GM21717 (cell line): ENCODE data around the gene STON1.
"Not testable (repeated sequence)": the region's sequence is repeated elsewhere in the genome, so short reads cannot be mapped to it uniquely, and the experiment has no call there.

ENCODE experiments used
- ATAC-seq: cut with Tn5 transposase; IDR thresholded peaks from one replicate; pipeline ENCODE4 v1.9.1; 2021; ENCODE audit warnings: mild to moderate bottlenecking, moderate library complexity; ENCODE audit not compliant: unreplicated experiment

Gene STON1

DNA sequence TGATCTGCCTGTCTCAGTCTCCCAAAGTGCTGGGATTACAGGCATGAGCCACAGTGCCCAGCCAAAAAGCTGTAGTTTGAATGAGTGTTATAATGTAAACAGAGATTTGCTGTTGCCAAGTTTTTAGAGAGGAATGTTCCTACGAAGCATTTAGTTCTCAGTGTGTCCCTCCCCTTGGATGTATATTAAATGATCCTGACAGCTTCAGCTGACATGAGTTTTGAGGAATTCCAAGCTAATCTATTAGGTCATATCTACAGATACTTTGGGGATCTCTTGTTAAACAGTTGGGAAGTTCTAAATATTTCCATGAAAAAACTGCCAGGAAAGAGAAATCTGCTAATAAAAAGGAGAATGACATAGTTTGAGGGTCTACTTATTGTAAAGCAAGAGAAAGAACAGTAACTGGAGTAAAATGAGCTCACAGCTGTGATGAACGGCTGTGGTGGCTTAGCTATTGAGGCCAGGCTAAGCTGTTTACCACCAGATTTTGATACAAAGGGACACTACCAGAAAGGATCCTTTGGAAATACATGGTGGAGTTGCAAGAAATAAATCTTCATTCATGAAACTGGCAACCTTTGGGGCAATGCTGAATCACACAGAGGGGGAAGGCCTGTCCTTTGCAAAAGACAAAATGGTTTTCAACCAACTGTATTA lies 2.6 kb upstream of the STON1 start:
- no peak for ATAC-seq

DNA sequence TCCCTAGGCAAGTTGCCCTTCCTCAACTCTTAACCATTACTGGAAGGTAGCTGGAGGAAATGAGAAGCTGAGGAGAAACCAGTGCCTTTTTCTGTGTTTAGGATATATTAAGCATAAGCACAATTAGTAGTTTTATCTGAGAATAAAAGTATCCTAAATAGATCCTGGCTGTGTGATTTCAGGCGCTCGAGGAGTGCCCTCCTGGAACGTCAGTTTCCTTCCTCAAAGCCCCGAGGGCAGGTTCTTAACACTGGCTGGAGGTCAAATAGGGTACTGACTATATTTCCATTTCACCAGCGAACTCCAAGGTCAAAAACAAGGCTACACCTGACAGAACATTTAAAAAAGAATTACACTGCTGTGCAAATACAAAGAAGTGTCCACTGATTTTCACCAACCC lies 1.5 kb upstream of the STON1 start:
- no peak for ATAC-seq

DNA sequence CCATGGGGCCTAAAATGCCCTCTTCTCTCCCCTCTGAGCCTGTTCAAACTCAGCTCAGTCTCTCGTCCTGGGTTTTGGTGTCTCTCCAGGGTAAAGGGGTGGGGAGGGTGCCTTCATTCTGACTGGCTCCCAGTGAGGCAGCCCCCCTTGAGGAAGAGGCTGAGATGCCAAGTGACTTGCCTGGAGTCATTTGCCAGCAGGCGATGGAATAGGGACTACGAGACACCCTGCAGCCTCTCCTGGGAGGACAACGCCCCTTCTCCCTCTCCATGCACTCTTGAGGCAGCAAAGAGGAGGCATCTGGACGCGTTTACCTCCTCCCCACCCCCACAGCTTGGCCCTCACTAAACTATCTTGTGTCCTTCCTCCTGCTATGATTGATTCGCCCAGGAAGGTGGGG lies 760 bp upstream of the STON1 start:
- ATAC-seq: no peak

DNA sequence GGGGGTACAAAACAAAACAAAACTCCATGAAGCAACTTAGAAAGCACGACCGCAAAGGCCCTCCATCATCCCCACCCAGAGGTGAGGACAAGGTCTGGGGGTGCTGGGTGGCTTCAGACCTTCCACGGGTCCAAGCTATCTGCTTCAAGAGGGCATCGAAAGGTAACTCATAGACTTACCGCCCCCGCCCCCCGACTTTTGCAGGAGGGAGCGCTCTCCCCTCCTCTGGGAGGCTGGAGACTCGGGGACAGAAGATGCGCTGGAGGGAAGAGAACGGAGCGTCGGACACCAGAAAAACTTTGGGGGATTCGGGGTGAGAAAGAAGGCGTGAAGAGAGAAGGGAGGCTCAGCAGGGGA lies 300 bp upstream of the STON1 start:
- ATAC-seq: peak; percentile 14

DNA sequence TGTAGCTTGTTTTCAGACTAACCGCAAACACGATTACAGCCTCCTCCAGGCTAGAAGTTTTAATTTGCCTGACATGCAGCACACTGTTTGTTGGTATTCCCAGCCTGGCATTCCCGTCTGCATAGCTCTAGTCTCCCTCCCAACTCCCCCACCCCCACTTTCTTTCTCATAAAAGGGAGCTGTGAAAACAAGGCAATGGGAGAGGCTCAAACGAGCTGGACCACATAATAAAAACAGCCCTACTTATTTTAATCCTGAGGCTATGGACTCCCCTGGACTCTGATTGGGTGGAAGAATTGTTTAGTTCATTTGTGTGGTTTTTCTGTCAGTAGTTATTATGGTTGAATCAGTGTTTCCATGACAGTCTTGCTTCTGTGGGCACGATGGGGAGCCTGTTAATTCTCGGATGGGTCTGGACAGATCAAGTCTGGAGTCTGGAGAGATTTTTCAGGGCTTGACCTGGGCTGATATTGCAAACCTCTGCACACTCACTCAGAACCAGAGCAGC lies 1.2 kb downstream of the STON1 start:
- ATAC-seq: no peak

DNA sequence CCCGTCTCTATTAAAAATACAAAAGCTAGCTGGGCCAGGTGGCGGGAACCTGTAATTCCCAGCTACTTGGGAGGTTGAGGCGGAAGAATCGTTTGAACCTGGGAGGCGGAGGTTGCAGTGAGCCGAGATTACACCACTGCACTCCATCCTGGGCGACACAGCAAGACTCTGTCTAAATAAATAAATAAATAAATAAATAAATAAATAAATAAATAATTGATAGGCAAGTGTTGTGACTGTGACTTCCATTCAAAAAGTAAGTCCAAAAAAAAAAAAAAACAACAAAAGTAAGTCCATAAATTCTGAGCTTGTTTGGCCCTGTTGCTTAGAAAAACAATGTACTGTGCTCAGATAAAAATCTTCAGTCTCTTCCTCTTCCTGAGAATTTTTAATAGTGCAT lies 2.2 kb downstream of the STON1 start:
- no peak for ATAC-seq

DNA sequence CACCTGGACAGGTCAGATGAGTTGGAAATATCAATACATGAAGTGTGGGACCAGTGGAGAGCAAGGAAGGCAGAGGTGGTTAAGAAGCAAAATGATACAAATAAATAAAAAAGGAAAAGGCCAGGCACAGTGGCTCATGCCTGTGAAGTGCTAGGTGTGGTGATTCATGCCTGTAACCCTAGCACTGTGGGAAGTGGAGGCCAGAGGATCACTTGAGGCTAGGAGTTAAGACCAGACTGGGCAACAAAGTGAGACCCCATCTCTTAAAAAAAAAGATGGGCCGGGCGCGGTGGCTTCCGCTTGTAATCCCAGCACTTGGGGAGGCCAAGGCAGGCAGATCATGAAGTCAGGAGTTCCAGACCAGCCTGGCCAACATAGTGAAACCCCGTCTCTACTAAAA lies 2.9 kb downstream of the STON1 start:
- ATAC-seq: no peak

DNA sequence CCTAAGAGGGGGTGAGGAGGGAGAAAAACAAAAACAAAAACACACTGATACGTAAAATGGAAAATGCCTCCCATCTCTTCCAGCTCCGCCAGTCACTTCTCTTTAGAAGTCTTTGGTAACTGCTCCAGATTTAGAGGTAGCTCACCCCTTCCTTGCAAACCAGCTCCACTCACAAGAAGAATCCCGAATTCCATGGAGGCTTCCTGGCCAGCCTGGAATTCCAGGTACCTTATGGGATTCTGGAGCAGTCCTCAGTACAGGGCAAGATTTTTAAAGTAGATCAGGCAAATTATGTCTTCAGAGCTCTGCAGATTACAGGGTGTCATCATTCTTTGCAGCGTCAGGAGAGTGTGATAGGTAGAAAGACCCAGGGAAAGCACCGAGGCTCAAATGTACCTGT lies 4.8 kb downstream of the STON1 start:
- ATAC-seq: no peak

DNA sequence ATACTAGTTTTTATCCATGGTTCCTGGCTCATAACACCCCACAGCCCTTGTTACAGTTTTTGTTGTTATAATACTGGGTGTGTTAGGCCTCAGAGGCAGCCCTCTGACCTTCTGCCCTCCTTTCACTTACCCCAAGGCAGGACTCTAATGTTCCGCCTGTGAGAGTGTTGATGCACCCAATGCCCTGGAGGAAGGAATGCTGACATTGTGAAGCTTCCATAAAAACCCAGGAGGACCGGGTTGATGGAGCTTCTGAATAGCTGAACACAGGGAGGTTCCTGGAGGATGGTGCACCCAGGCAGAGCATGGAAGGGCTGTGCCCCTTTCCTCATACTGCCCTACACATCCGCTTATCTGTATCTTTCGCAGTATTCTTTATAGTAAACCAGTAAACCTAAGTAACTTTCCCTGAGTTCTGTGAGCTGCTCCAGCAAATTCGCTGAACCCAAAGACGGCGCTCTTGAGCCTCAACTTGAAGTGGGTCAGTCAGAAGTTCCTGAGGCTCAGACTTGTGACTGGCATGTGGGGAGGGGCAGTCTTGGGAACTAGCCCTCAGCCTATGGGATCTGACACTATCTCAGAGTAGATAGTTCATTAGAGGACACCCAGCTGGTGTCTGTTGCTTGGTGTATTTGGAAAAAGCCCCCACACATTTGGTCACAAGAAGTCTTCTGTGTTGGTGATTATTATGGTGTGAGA lies 10.4 kb downstream of the STON1 start:
- ATAC-seq: no peak

DNA sequence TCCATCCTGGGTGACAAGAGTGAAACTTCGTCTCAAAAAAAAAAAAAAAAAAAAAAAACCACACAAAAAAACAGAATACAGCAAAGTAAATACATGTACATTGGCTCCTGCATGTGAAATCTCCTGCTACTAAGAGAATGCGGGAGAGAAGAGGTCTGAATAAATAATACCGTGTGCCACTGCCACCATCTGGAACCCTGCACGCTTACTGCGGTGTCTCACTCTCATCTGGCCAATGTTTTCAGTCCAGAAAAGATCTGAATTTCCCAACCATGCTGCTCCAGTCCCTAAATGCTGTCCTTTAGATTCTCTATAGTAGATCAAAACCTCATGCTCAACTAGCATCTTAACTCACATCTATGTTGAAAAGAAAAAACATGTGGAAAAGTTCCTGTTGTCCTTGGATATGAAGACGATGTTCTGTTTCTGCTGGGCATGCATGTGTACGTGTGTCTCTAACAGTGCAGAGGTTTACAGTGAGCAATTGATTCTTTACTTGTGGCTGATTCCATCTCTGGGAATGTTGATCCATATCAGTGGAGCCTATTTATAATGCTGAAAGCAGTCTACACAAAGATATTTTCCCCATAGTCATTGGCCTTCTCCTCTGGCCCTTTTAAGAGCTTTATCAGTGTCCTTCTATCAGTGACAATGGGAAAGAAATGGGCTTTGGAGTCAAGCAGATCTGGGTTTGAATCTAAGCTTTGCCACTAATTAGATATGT lies 11.9 kb downstream of the STON1 start:
- ATAC-seq: no peak

DNA sequence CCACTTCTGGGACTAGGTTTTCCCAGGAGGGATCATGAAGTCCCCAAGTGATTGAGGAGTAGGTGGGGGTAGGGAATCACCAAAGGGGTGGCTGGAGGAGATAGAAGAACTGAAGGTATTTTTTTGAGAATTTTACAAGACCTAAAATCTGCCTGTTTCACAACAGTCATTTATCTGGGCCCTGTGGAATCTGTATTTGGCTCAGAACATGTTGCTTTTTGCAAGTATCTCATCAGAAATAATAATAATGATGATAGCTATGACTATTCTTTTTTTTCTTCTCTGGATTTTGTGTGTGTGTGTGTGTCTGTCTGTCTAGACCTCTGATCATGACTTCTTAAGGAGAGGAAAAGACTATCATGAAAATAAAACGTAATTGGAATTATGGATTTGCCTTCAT lies 13.9 kb downstream of the STON1 start:
- ATAC-seq: no peak

DNA sequence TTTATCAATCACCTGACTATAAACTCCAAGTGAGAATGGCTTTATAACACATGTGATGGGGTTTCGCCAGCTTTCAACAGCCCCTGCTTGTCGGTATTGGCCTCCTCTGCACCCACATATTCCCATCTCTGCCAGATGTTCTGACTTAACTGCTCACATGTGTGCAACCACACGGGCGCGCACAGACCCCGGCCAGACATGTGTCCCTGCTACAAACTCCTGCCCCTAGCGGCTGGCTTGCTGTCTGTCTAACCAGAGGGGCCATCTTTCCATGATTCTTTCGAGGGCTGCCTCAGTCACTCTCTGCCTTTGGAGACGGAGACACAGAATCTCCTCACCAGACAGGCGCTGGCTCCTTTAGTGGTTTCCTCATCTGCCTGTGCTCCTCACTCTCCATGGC lies 15.3 kb downstream of the STON1 start:
- ATAC-seq: no peak

DNA sequence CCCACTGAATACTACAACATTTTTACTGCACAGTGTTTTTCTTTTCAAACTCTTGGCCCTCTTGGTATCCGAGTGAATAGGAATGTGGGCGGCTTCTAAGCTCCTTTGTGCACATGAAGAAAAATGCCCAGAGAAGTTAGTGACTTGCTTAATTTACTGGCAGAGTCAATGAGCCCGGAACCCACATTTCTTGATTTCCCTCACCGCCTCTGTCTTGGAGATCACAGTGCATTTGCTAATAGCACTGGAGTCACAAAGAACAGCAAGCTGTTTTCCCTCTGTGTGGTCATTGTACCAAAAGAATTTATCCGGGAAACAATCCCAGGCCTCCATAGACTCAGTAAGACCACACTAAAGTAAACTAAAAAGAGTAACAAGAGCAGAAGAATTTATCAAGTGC lies 18.9 kb downstream of the STON1 start:
- ATAC-seq: no peak

DNA sequence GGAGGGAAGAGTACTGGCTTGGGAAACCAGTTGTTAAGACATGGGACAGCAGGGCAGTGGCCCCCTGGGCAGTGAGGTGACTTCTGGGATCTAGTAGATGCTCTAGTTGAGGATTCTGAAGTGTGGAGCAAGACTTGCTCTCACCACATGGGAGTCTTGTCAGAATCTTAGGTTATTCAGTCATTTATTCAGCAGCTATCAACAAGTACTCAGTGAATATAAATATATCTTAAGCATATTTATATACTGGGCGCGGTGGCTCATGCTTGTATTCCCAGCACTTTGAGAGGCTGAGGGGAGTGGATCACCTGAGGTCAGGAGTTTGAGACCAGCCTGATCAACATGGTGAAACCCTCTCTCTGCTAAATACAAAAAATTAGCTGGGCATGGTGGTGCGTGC lies 20.0 kb downstream of the STON1 start:
- ATAC-seq: no peak

DNA sequence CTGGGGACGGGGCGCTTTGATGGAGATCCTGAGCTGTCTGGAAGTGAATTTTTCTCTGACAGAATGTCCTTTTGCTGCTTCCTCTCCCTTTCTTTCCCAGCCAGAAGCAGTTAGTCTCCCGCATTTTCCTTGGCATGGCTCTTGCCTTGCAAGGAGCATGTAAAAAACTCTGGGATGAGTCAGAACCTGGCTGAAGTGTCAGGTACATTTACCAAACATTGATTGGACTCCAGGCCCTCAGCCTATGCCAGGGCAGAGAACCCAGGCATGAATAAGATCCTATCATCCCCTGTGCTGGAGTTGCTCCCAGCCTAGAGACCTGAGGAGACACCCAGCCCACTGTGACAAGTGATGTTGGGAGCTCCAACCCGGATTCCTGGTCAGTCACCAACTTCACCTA lies 21.6 kb downstream of the STON1 start:
- no peak for ATAC-seq

DNA sequence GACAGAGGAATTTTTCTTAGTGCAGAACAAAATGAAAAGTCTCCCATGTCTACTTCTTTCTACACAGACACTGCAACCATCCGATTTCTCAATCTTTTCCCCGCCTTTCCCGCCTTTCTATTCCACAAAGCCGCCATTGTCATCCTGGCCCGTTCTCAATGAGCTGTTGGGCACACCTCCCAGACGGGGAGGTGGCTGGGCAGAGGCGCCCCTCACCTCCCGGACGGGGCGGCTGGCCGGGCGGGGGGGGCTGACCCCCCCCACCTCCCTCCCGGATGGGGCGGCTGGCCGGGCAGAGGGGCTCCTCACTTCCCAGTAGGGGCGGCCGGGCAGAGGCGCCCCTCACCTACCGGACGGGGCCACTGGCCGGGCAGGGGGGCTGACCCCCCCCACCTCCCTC lies 25.1 kb downstream of the STON1 start:
- not testable (repeated sequence) for ATAC-seq

DNA sequence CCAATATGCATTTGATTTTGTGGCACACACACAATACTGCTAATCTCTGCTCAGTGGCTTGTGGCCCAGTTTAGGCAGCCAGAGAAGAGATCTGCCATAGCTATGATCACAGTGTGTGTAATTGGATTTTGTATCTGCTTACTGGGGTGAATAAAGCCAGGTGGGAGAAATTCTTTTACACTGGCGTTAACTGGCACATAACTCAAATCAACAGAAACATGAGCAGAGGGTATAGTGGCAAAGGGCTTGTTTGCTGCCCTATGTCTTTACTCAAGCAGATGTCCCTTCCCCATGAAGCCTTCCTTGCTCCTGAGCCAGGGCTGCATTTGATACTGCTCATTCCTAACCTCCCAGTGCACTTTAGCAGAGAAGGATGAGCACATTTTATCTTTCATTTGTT lies 28.5 kb downstream of the STON1 start:
- no peak for ATAC-seq

DNA sequence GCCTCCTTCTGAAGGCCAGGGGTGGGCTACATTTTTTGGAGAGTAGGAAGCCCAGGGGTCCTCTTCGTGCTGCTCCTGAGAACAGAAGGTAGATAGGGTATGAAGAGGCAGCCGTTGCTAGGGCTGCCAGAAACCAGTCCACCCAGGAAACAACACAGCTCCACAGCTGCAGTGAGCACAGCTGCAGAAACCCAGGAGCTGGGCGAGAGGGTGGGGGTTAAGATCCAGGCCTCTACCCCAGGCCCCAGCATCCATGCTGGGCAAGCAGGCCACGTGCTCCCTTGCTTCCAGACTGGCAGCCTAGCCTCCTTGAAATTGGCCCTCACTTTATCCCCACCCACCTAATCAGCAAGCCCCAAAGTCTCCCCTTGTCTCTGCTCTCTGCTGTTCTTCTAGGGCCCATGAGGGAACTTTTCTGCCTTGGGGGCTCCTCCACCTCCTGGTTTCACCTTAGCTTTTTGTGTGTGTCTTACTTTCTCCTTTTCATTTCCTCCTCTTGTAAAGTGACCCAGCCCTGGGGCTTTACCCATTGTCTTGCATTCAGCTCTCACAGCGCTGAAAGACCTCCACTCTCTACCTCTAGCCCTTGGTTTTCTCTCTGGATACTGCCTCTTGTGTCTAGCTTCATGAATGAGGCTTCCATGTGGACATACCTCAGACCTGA lies 30.7 kb downstream of the STON1 start:
- no peak for ATAC-seq

DNA sequence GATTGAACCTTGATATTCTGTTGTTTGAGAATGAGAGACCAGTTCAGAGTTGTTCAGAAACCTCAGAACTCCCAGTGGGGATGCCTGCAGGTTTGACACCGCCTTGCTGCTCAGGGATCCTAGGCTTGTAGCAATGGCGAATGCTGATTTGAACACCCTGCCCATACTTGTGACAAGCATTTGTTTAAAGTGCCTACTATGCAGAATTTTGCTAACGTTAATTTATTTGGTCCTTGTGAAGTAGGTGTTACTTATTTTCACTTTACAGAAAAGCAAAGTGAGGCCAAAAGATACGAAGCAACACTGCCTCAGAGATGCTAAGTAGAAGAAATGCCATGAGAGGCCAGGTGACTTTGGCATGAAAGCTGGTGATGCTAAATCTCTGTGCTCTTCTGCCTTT lies 32.3 kb downstream of the STON1 start:
- ATAC-seq: no peak

DNA sequence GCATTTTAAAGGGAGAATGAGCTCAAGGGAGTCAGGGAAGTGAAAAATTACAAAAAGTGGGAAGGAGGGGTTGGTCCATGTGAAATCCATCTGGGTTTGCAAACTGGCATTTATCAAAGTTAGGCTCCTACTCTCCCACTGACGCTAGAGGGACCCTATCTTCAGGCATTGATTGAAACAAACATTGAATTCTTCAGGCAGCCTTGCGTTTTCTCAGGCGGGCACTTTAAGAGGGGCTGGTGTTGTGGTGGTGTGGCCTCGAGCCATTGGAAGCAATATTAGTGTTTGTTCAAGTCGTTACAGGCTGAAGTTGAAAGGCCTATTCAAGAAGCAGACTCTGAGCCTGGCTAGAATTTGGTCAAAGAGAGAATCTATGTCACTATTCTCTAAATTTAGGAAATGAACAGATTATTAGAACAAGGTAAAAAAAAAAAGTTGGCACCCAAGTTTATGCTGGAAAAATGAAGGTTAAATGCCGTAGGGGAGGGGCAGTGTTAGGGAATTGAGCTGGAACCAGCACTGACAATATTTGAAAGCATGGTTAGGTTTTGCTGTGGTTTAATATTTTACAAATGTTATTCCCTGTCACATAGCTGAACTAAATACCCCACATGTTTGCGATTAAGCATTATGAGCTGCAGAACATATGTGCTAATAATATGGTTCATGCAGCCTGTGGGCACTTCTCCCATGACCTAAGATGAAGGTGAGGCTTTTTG lies 36.8 kb downstream of the STON1 start:
- ATAC-seq: no peak

DNA sequence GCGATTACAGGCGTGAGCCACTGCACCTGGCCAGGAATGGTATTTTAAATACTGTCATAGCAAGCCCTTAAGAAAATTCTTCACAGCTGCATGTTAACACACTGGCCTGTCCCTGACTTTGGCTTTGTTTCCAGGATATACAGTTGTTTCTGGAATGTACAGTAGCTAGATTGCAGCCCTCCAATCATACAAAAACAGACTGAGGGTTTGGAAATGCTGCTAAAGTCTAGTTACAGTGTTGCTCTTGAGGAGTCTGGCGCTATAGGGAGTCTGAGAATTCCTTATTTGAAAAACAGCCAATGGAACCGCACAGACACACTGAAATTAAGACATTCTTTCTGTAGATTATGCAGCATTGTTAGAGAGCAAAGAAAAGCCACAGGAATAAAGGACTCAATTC lies 37.7 kb downstream of the STON1 start:
- ATAC-seq: no peak
